GM18520 (cell line): ENCODE results near the gene RUSC1.
"Not testable (repeated sequence)": the region's sequence is repeated elsewhere in the genome, so short reads cannot be mapped to it uniquely, and the experiment has no call there.

Experiments used
- ATAC-seq: cut with Tn5 transposase; IDR thresholded peaks from one replicate; pipeline ENCODE4 v1.9.1; 2021; ENCODE audit not compliant: unreplicated experiment

Gene RUSC1

GRCh38 chr1:155320661-155321617 is at the start of gene RUSC1:
Gene RUSC1 (plus strand): TSS chr1:155320894. CDS start chr1:155321774, 880 bp downstream.
- no peak for ATAC-seq

GRCh38 chr1:155272466-155273342 is 48.0 kb upstream of the RUSC1 start:
- ATAC-seq, result peak; percentile 8

- ATAC-seq, result peak; percentile 83
These were observed 47.1 kb upstream of the RUSC1 start, which contains the start of gene CLK2 for GRCh38 chr1:155273343-155274245. Gene CLK2 (minus strand): TSS chr1:155273504. CDS start chr1:155270977, 2,527 bp downstream.

- ATAC-seq, result peak; percentile 52
These were observed 43.4 kb upstream of the RUSC1 start, which contains the start of gene HCN3 for GRCh38 chr1:155277070-155277901. Gene HCN3 (plus strand): TSS chr1:155277463. CDS start chr1:155277591, 128 bp downstream.

GRCh38 chr1:155277902-155278688 is 42.6 kb upstream of the RUSC1 start:
- ATAC-seq, result no peak

- no peak for ATAC-seq
These were observed 42.0 kb upstream of the RUSC1 start for GRCh38 chr1:155278689-155279160.

- no peak for ATAC-seq
These were observed 41.4 kb upstream of the RUSC1 start for GRCh38 chr1:155279268-155279667.

- ATAC-seq, result no peak
These were observed 38.1 kb upstream of the RUSC1 start for GRCh38 chr1:155282488-155283091.

- ATAC-seq, result no peak
These were observed 36.2 kb upstream of the RUSC1 start for GRCh38 chr1:155284476-155284875.

GRCh38 chr1:155285063-155285462 is 35.6 kb upstream of the RUSC1 start:
- no peak for ATAC-seq

GRCh38 chr1:155285631-155286044 is 35.1 kb upstream of the RUSC1 start:
- no peak for ATAC-seq

- no peak for ATAC-seq
These were observed 34.1 kb upstream of the RUSC1 start for GRCh38 chr1:155286544-155286943.

GRCh38 chr1:155287987-155288543 is 32.6 kb upstream of the RUSC1 start:
- no peak for ATAC-seq

- ATAC-seq, result not testable (repeated sequence)
These were observed 29.7 kb upstream of the RUSC1 start for GRCh38 chr1:155291006-155291405.

GRCh38 chr1:155293086-155293749 is 27.5 kb upstream of the RUSC1 start:
- ATAC-seq, result no peak

GRCh38 chr1:155294520-155295182 is 26.0 kb upstream of the RUSC1 start:
- no peak for ATAC-seq
